Fibroblast of lung (primary cell): Measurements from ENCODE around the gene NDUFAF4. TPM values are rescaled to one million over a fixed set of nuclear protein-coding genes. Genes with fewer than 3 reads are reported as not detected.

ENCODE experiments used
- DNase-seq, 2 donors: peaks; one replicate each; pipeline versions ENCODE4 v3.0.0 to v3.0.0-alpha.2; 2010; ENCODE audit warnings: low read depth in 2 of 2
- H2AFZ ChIP-seq: 2 replicates; pipeline ENCODE4 v1.5.1; 2012; ENCODE audit warnings: low read length, control low read depth, inconsistent platforms
- H3K27ac ChIP-seq: 2 replicates; pipeline ENCODE4 v1.5.1; 2011; ENCODE audit warnings: low read length, control low read depth; ENCODE audit not compliant: insufficient read depth
- H3K27me3 ChIP-seq: 2 replicates; pipeline ENCODE4 v1.5.1; 2011; ENCODE audit warnings: mild to moderate bottlenecking, low read length; ENCODE audit not compliant: control insufficient read depth, insufficient read depth
- H3K36me3 ChIP-seq: 2 replicates; pipeline ENCODE4 v1.5.1; 2011; ENCODE audit warnings: low read length; ENCODE audit not compliant: control insufficient read depth, insufficient read depth
- H3K4me1 ChIP-seq: 2 replicates; pipeline ENCODE4 v1.5.1; 2011; ENCODE audit warnings: low read length; ENCODE audit not compliant: control insufficient read depth, insufficient read depth; ENCODE audit errors: extremely low read depth
- H3K4me2 ChIP-seq: 2 replicates; pipeline ENCODE4 v1.5.1; 2011; ENCODE audit warnings: low read length, control low read depth; ENCODE audit not compliant: insufficient read depth; ENCODE audit errors: extremely low read depth
- H3K4me3 ChIP-seq, 4 experiments: fragments of 200-600 bp in 1 of 4; sonication (generic) in 1 of 4; replicated peaks in 1 of 4; 2 replicates each; pipeline ENCODE4 v1.5.1; 2011 to 2016; ENCODE audit warnings: low read length in 4 of 4, low read depth in 3 of 4, mild to moderate bottlenecking in 3 of 4, control low read depth in 2 of 4, inconsistent platforms in 1 of 4, mixed read lengths in 1 of 4; ENCODE audit not compliant: insufficient read depth in 1 of 4; ENCODE audit errors: control extremely low read depth in 1 of 4
- H3K79me2 ChIP-seq: 2 replicates; pipeline ENCODE4 v1.5.1; 2012; ENCODE audit warnings: mild to moderate bottlenecking, low read length, inconsistent platforms; ENCODE audit not compliant: control insufficient read depth, insufficient read depth
- H3K9ac ChIP-seq: 2 replicates; pipeline ENCODE4 v1.5.1; 2011; ENCODE audit warnings: mild to moderate bottlenecking, low read length, control low read depth; ENCODE audit not compliant: insufficient read depth
- H3K9me3 ChIP-seq: 2 replicates; pipeline ENCODE4 v1.5.1; 2012; ENCODE audit warnings: low read depth, low read length; ENCODE audit not compliant: control insufficient read depth, insufficient read depth
- H4K20me1 ChIP-seq: 2 replicates; pipeline ENCODE4 v1.5.1; 2011; ENCODE audit warnings: low read length; ENCODE audit not compliant: control insufficient read depth, insufficient read depth; ENCODE audit errors: extremely low read depth
- EZH2 ChIP-seq: IDR thresholded peaks from 2 replicates; pipeline ENCODE4 v1.5.1; 2012; ENCODE audit warnings: low read length, control low read depth, mild to moderate bottlenecking; ENCODE audit errors: missing control alignments
- polyA minus RNA-seq: library from RNA; depleted of rRNA, polyadenylated mRNA; stranded (reverse); fragments of >200 nt; gene quantifications from 2 replicates; pipeline ENCODE4 v1.2.3, GENCODE V29; 2011; ENCODE audit warnings: low replicate concordance
- polyA plus RNA-seq, 2 donors: library from polyadenylated mRNA; depleted of rRNA in 1 of 2; stranded (reverse) in 1 of 2; unstranded in 1 of 2; fragments of >200 nt; gene quantifications; 2 replicates each; pipeline ENCODE4 v1.2.1, GENCODE V29; 2011 to 2012; ENCODE audit warnings: missing spikeins in 1 of 2
- total RNA-seq: library from RNA; depleted of rRNA; stranded (reverse); fragments of >200 nt; gene quantifications from 2 replicates; pipeline ENCODE4 v1.2.1, GENCODE V29; 2014
- TF ChIP-seq, protein P1 (sequence below), 2 donors: IDR thresholded peaks in 1 of 2; conservative IDR thresholded peaks in 1 of 2; 1 replicate in 1 of 2; 2 replicates in 1 of 2; pipeline ENCODE4 v1.5.1; 2011 to 2012; ENCODE audit warnings: low read length in 2 of 2, control low read depth in 1 of 2, inconsistent platforms in 1 of 2, low read depth in 1 of 2, mild to moderate bottlenecking in 1 of 2

Gene NDUFAF4
- 7.4 and 8.1 TPM in 2 replicates for total RNA-seq
- 25.9 and 33.3 TPM in 2 replicates for polyA plus RNA-seq
- polyA plus RNA-seq (2012) = 21.6 and 25.9 TPM in 2 replicates
- 2.2 TPM in 1 of 2 replicates, not detected in the other for polyA minus RNA-seq

DNA sequence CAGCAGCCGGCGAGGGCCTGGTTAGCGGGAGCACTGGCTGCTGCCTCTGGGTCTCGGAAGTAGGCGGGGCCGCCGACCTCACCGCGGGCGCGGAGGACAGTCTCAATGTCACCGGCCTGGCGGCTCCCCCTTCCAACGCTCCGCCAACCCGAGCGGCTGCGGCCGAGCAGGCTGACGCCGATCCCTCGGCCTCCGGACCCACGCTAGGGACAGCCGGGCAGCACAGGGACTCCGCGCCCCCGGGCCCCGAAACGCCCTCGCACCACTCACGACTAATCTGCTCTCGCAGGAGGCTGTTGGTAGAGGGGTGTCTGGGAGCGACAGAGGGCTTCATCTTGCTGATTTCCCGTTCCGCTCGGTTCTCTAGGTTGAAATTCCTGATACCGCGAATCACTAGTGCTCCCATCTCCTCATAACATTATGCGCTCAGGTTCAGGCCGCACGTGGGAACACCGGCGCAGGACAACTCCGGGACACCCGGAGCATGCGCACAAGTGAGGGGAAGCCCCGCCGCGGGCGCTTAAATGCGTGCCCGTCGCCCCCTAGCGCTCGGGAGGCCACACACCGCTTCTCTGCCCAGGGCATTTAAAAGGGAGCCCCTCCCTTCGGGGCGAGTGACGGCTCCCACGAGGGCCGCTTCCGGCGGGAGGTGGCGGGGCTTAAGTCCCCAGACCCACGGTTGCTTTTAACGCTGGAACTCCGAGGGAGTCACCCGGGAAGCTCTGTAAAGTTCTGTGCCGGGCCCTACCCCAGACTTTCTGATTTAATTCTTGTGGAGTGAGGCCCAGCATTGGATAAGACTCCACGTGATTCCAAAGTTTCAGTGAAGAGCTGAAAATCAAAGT lies at the start of gene NDUFAF4:
Gene NDUFAF4, minus strand, starts transcription at position 496 of the 845 bp plus-strand sequence. Its CDS starts 90 bp downstream, at position 406.
- no peaks in the 10 kb centered on the region for H3K4me1 ChIP-seq
- H2AFZ ChIP-seq = peak within 1 kb of the TSS; percentile 93
- H4K20me1 ChIP-seq = no peaks in the 10 kb centered on the region
- H3K9ac ChIP-seq = peak within 1 kb of the TSS; percentile 60
- no peaks in the 10 kb centered on the region for H3K27me3 ChIP-seq
- H3K9me3 ChIP-seq = no peaks in the 10 kb centered on the region
- TF ChIP-seq EZH2 = no peak
- TF ChIP-seq, protein P1, sequence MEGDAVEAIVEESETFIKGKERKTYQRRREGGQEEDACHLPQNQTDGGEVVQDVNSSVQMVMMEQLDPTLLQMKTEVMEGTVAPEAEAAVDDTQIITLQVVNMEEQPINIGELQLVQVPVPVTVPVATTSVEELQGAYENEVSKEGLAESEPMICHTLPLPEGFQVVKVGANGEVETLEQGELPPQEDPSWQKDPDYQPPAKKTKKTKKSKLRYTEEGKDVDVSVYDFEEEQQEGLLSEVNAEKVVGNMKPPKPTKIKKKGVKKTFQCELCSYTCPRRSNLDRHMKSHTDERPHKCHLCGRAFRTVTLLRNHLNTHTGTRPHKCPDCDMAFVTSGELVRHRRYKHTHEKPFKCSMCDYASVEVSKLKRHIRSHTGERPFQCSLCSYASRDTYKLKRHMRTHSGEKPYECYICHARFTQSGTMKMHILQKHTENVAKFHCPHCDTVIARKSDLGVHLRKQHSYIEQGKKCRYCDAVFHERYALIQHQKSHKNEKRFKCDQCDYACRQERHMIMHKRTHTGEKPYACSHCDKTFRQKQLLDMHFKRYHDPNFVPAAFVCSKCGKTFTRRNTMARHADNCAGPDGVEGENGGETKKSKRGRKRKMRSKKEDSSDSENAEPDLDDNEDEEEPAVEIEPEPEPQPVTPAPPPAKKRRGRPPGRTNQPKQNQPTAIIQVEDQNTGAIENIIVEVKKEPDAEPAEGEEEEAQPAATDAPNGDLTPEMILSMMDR (conservative IDR thresholded peaks at IDR 0.05 in 1 of 2, IDR thresholded peaks at IDR 0.05 in 1 of 2; ENCODE audit: low read depth in 1 of 2, low read length in 2 of 2) = peak; percentile 79 to 83
- peak within 1 kb of the TSS; percentile 81 for H3K4me2 ChIP-seq
- H3K4me3 ChIP-seq = peak within 1 kb of the TSS; percentile 78 to 84 (median 80)
- DNase-seq = peak; percentile 89 to 94
- H3K79me2 ChIP-seq = peaks cover 12% of the 10 kb centered on the region
- peak within 1 kb of the TSS; percentile 67 for H3K27ac ChIP-seq
- H3K36me3 ChIP-seq = peaks cover 2% of the 10 kb centered on the region

GRCh38 chr6:96947055-96947454 lies 49.4 kb upstream of the NDUFAF4 start:
- DNase-seq = no peak
- no peaks in the 10 kb centered on the region for H3K27me3 ChIP-seq
- no peaks in the 10 kb centered on the region for H3K36me3 ChIP-seq
- H3K27ac ChIP-seq = no peak overlapping the region
- H3K4me1 ChIP-seq = no peaks in the 10 kb centered on the region
- no peak overlapping the region for H3K4me3 ChIP-seq
- no peak overlapping the region for H3K9ac ChIP-seq
- H3K9me3 ChIP-seq = no peaks in the 10 kb centered on the region
- TF ChIP-seq EZH2 = no peak
- TF ChIP-seq, protein P1 (conservative IDR thresholded peaks at IDR 0.05 in 1 of 2, IDR thresholded peaks at IDR 0.05 in 1 of 2; ENCODE audit: low read depth in 1 of 2, low read length in 2 of 2) = no peak
- no peaks in the 10 kb centered on the region for H3K79me2 ChIP-seq
- no peak overlapping the region for H3K4me2 ChIP-seq
- no peak overlapping the region for H2AFZ ChIP-seq
- no peaks in the 10 kb centered on the region for H4K20me1 ChIP-seq

DNA sequence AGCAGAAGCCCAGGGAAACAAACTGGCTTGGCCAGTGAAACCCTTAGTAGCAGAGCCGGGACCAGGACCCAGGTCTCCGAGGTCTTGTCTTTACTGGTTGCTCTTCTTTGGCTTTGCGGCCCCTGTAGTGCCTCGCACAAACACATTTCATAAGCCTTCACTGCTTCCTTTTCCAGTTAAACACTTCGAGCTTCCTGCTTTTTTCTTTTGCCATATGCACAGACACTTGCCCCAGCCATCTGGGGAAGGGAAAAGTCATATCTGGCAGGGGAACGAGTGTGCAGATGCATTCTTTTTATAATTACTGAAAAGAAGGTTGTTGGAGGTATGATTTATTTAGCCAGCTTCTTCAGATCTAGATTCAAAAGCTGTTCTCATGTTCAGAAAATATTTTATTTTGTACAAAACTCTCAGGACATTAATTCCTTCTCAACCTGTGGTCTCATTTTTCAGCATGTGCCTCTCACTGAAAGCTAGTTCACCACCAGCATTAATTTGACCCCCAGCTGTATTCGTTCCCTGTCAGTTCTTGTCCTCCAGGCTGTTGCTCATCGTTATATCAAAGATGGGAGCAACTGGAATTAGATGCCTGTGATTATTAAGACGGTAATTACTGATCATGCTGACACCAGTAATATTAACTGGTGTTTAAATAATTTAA lies 46.0 kb upstream of the NDUFAF4 start:
- H3K79me2 ChIP-seq = no peaks in the 10 kb centered on the region
- no peaks in the 10 kb centered on the region for H4K20me1 ChIP-seq
- TF ChIP-seq, protein P1 (conservative IDR thresholded peaks at IDR 0.05 in 1 of 2, IDR thresholded peaks at IDR 0.05 in 1 of 2; ENCODE audit: low read depth in 1 of 2, low read length in 2 of 2) = no peak
- no peak for TF ChIP-seq EZH2
- no peak overlapping the region for H3K4me2 ChIP-seq
- no peaks in the 10 kb centered on the region for H3K9me3 ChIP-seq
- no peak for DNase-seq
- no peaks in the 10 kb centered on the region for H3K4me1 ChIP-seq
- no peaks in the 10 kb centered on the region for H3K27me3 ChIP-seq
- no peaks in the 10 kb centered on the region for H3K36me3 ChIP-seq
- H3K27ac ChIP-seq = no peak overlapping the region
- no peak overlapping the region for H3K4me3 ChIP-seq
- H3K9ac ChIP-seq = no peak overlapping the region
- H2AFZ ChIP-seq = no peak overlapping the region
